H54 (cell line): ENCODE measurements around the gene BDH1.
"Not testable (repeated sequence)": the region's sequence is repeated elsewhere in the genome, so short reads cannot be mapped to it uniquely, and the experiment has no call there.

ENCODE experiments used
- DNase-seq: peaks from one replicate; pipeline ENCODE4 v3.0.0; 2011; ENCODE audit warnings: low spot score, mixed read lengths; ENCODE audit not compliant: insufficient read length
- FAIRE-seq: peaks from 3 replicates; lab custom pipeline; 2011; peaks lifted over from hg19 to GRCh38; lab: Jason Lieb, UNC
- POLR2A ChIP-seq: IDR thresholded peaks from 2 replicates; pipeline ENCODE4 v1.6.1; 2011; ENCODE audit warnings: low read depth, mild to moderate bottlenecking, low read length

The BDH1 gene

GRCh38 chr3:197590313-197590962 lies 34.7 kb upstream of the BDH1 start:
- TF ChIP-seq POLR2A: no peak
- no peak for DNase-seq
- FAIRE-seq: no peak

- DNase-seq (no peak), FAIRE-seq (no peak)
- no peak for TF ChIP-seq POLR2A
These were observed 33.8 kb upstream of the BDH1 start for GRCh38 chr3:197589545-197589944.

GRCh38 chr3:197586768-197587167 lies 31.0 kb upstream of the BDH1 start:
- not testable (repeated sequence) for FAIRE-seq, DNase-seq

DNA sequence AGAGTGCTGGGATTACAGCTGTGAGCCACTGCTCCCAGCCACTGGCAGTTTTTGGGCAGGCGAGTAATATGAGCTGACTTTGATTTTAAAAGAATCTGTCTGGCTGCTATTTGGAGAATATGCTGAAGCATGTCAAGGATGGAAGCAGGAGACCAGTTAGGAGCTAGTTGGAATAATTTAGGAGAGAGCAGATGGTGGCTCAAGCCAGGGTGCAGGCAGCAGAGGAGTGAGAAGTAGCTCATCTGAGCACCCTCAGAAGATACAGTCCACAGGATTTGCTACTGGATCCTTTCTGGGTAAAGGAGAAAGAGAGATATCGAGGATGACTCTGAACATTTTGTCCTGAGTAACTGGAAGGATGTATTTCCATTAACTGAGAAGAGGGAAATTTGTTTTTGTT lies 30.4 kb upstream of the BDH1 start:
- DNase-seq (no peak), FAIRE-seq (no peak)
- TF ChIP-seq POLR2A: no peak

- no peak for DNase-seq
- TF ChIP-seq POLR2A: no peak
- FAIRE-seq: no peak
These were observed 29.0 kb upstream of the BDH1 start for GRCh38 chr3:197584733-197585132.

GRCh38 chr3:197583371-197583770 lies 27.6 kb upstream of the BDH1 start:
- FAIRE-seq (no peak), DNase-seq (no peak)
- no peak for TF ChIP-seq POLR2A

GRCh38 chr3:197580253-197580691 lies 24.5 kb upstream of the BDH1 start:
- FAIRE-seq: no peak
- no peak for TF ChIP-seq POLR2A
- no peak for DNase-seq

- DNase-seq (no peak), FAIRE-seq (no peak)
- no peak for TF ChIP-seq POLR2A
These were observed 22.6 kb upstream of the BDH1 start for GRCh38 chr3:197578376-197578775.

DNA sequence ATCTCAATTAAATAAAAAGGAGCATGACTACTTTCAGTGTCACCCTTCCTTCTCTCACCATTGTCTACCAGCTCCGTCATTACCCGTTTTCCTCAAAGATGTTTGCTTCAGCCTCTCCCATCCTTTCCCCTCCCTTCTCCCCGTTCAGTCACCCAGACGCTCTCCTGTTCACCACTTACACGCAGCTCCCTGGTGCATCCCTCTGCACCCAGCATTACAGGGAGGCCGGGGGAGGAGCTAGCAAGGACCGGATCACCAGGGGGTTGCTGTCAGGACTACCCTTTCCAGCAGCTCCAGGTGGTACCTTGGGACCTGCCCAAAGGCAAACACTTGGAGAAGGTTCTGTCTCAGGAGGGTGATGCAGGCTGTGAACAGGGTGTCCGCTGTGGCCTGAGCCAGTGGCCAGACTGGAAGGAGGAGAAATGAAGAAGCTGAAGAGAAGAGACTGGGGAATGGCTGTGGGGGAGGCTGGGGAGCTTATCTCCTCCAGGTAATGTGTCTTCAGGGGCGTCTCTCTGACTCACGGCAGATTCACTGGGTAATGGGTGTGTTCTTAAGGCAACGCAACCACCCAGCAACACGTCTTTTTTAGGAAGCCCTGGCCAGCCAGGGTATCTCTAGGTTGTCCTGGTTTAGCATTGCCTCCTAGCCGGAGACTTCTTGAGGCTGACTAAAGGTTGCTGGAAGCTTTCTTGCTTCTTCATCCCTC lies 21.8 kb upstream of the BDH1 start:
- no peak for TF ChIP-seq POLR2A
- DNase-seq: no peak
- no peak for FAIRE-seq

GRCh38 chr3:197576838-197577237 lies 21.1 kb upstream of the BDH1 start:
- FAIRE-seq (no peak), DNase-seq (no peak)
- TF ChIP-seq POLR2A: no peak

DNA sequence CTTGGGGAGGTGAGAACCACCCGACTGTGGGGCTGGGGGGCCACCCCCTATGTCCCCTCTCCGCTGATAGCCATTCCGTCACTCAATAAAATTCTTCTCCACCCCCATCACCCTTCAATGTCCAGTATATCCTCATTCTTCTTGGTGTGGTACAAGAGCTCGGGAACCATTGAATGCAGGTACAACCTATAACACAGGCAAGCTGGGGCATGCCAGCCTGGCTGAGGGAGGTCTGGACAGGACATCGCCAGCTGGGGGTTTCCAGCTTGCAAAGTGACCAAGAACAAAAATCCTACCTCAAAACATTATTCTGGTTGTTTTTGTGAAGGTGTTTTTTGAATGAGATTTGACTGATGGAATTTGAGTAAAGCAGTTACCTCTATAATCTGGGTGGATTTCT lies 19.6 kb upstream of the BDH1 start:
- no peak for TF ChIP-seq POLR2A
- DNase-seq (no peak), FAIRE-seq (no peak)

DNA sequence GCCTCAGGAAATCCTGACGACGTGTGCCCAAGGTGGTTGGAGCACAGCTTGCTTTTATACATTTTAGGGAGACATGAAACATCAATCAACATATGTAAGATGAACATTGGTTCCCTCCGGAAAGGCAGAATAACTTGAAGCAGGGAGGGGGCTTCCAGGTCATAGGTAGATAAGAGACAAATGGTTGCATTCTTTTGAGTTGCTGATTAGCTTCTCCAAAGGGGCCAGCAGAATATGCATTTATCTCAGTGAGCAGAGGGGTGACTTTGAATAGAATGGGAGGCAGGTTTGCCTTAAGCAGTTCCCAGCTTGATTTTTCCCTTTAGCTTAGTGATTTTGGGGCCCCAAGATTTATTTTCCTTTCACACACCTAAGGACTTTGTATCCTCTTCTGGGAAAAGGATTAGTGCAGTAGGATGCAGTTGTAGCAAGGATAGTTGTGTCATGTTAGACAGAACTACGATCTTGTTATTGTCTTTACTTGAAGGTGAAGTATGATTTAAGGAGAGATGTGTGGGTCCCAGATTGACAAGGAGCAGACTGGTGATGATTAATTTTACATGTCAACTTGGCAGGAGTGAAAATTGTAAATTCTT lies 18.7 kb upstream of the BDH1 start:
- DNase-seq, FAIRE-seq: not testable (repeated sequence)

DNA sequence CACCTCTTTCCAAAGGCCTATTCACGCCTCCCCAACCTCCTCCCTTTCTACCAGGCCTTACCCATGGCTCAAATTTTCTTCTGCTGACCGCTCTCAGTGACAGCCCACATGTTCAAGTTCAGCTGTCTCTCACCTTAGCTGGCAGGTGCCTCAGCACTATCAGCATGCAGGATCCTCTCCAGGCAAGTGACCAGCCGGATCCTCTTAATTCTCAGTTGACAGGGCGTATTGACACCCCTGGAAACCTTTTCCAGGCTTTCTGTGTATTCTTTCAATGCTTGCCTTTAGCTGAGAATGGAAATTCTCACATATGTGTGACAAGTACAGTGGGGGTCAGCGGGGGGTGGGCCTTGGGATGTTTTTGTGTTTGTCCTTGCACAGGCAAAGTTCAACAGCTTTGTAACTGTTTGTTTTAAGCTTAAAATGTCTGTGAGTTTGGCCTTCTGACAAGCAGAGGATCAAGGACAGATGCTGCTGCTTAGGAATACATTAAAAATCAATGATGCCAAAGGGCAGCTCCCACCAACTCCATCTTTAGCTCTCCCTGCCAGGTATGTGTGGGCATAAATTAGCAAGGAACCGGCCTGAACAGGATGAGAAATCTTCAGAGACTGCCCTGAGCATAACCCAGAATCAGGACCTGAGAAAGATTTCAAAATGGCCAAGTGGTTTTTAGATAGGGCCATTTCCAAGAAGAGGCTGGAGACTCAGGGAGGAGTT lies 17.4 kb upstream of the BDH1 start:
- DNase-seq: no peak
- no peak for TF ChIP-seq POLR2A
- FAIRE-seq: no peak

DNA sequence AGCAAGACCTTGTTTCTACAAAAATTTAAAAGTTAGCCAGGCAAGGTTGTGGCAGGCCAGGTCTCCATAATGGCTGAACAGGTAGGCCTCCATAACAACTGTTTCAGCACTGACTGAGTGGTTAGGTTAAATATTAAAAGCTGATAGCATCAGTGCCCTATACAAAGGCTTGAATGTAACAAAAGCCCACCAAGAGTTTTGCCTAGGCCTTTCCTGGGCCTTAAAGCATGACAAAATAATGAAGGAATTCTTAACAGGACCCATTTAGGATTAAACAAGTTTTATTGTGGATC lies 16.1 kb upstream of the BDH1 start:
- not testable (repeated sequence) for FAIRE-seq, DNase-seq

GRCh38 chr3:197571074-197571879 lies 15.5 kb upstream of the BDH1 start:
- DNase-seq, FAIRE-seq: not testable (repeated sequence)

DNA sequence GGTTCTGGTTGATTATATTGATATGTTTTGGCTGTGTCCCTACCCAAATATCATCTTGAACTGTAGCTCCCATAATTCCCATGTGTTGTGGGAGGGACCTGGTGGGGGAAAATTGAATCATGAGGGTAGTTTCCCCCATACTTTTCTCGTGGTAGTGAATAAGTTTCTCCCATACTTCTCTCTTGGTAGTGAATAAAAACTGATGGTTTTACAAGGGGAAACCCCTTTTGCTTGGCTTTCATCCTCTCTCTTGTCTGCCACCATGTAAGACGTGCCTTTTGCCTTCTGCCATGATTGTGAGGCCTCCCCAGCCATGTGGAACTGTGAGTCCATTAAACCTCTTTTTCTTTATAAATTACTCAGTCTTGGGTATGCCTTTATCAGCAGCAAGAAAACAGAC lies 13.7 kb upstream of the BDH1 start:
- FAIRE-seq, DNase-seq: not testable (repeated sequence)
